Lower lobe of right lung (tissue), 2 donors: Measurements from ENCODE around the gene CCDC33. TPM values are rescaled to one million over a fixed set of nuclear protein-coding genes. Genes with fewer than 3 reads are reported as not detected.

Experiments used
- ATAC-seq, 2 donors: fragments of 200-7000 bp; cut with Tn5 transposase; one replicate each; pipeline ENCODE4 v1.9.1; 2020 to 2022; ENCODE audit warnings: mild to moderate bottlenecking in 2 of 2, moderate library complexity in 2 of 2
- DNase-seq: peaks from one replicate; pipeline ENCODE4 v3.0.0-alpha.2; 2020
- H3K27ac ChIP-seq: fragments of 200-600 bp; one replicate; pipeline ENCODE4 v1.8.0; 2022
- H3K27me3 ChIP-seq: fragments of 200-600 bp; one replicate; pipeline ENCODE4 v1.8.0; 2022; ENCODE audit warnings: low read depth
- H3K36me3 ChIP-seq: fragments of 200-600 bp; one replicate; pipeline ENCODE4 v1.8.0; 2022; ENCODE audit warnings: mild to moderate bottlenecking
- H3K4me1 ChIP-seq: fragments of 200-600 bp; one replicate; pipeline ENCODE4 v1.8.0; 2022
- H3K4me3 ChIP-seq: fragments of 200-600 bp; one replicate; pipeline ENCODE4 v1.8.0; 2022; ENCODE audit warnings: mild to moderate bottlenecking
- H3K9me3 ChIP-seq: fragments of 200-600 bp; one replicate; pipeline ENCODE4 v1.8.0; 2022
- intact Hi-C: fragments of 100-400 bp; cut with DNase I; formaldehyde crosslinking; loops from one replicate; pipeline ENCODE4 v1.11.0; 2022
- total RNA-seq: library from RNA; stranded (reverse); fragmentation: NEBNext Ultra II Directional; extraction: Animal tissue kit (Norgen Biotek cat#: 25700); gene quantifications from one replicate; pipeline ENCODE4 v1.2.1, GENCODE V29; 2021
- TF ChIP-seq, protein P1 (sequence below): fragments of 200-600 bp; IDR thresholded peaks from one replicate; pipeline ENCODE4 v1.8.0; 2022; ENCODE audit warnings: antibody characterized with exemption, mild to moderate bottlenecking
- donor health status: DM: no; HTN: yes; CAD: no; lungs with severe emphysema.

CCDC33 gene
- total RNA-seq, 1 donor from 2014 or later, result 5.9 TPM

DNA sequence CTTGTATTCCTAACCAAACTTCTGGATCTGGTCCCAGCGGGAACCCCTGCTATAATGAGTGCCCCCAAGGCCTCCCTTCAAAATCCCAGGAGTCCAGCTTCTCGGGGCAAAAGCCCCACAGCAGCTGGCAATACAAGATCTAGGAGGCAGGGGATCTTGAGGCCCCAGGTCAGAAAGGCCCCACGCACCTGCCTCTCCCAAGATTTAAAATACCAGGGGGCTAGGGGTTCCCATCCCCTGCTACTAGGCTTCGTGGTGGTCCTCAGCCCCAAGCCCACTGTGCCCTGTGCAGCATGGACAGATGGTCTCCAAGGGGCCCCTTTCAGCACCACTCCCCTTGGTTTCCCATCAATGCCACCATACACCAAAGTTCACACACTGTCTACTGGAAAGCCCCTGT is 147.2 kb downstream of the CCDC33 start:
- DNase-seq (no peak), ATAC-seq (no peak)
- H3K9me3 ChIP-seq, result no peaks in the 10 kb centered on the region
- intact Hi-C loops, result loop anchor here (5.0 kb wide), 1 partner anchor 54 kb away; no protein-coding TSS in a partner anchor
- no peaks in the 10 kb centered on the region for H3K27me3 ChIP-seq
- H3K4me3 ChIP-seq, result no peak overlapping the region
- no peaks in the 10 kb centered on the region for H3K36me3 ChIP-seq
- TF ChIP-seq, protein P1, sequence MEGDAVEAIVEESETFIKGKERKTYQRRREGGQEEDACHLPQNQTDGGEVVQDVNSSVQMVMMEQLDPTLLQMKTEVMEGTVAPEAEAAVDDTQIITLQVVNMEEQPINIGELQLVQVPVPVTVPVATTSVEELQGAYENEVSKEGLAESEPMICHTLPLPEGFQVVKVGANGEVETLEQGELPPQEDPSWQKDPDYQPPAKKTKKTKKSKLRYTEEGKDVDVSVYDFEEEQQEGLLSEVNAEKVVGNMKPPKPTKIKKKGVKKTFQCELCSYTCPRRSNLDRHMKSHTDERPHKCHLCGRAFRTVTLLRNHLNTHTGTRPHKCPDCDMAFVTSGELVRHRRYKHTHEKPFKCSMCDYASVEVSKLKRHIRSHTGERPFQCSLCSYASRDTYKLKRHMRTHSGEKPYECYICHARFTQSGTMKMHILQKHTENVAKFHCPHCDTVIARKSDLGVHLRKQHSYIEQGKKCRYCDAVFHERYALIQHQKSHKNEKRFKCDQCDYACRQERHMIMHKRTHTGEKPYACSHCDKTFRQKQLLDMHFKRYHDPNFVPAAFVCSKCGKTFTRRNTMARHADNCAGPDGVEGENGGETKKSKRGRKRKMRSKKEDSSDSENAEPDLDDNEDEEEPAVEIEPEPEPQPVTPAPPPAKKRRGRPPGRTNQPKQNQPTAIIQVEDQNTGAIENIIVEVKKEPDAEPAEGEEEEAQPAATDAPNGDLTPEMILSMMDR, result no peak
- H3K27ac ChIP-seq, result no peak overlapping the region
- H3K4me1 ChIP-seq, result peaks cover 40% of the 10 kb centered on the region

DNA sequence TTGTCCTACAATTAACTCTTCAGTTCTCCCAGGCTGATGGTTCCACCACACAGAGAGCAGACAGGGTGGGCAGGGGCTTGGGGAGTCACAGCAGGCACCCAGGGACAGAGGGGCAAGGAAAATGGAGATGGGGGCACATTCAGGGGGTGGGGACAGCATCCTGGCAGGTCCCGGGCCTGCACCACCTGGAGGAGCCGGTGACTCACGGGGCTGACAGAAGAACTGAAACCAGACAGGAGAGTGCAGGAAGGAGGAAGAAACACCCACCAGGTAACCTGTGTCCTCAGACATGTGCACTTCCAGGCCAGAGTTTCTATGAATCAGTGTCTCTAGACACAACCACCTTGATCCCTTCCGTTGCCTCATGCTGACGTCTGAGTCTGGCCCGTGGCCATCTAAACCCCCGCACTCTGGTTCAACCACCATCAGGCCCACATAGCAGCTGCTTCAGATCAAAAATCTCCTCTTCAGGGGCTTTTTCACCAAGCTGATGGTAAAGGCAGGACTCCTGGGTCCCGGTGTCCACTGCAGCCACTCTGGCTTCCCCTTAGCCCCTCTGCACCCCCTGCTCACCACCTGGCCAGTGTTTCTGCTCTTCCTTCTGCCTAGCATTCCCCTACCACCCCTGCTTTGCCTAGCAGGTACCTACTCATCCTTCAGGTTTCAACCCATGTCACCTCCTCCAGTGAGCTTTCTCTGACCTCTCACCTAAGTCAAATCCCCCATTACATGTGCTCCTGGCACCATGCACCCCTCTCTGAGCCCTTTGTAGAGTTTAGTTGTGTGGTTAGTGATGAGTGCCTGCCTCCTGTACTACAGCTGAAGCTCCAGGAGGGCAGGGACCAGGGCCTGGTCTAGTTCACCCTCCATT is 147.8 kb downstream of the CCDC33 start:
- Histone ChIP-seq H3K9me3 (no peaks in the 10 kb centered on the region), H3K27me3 (no peaks in the 10 kb centered on the region), H3K36me3 (no peaks in the 10 kb centered on the region), H3K27ac (peak overlapping the region; percentile 81), H3K4me1 (peaks cover 47% of the 10 kb centered on the region), H3K4me3 (no peak overlapping the region)
- no peak for ATAC-seq
- DNase-seq, result no peak
- intact Hi-C loops, result loop anchor here (5.0 kb wide), 1 partner anchor 53 kb away; no protein-coding TSS in a partner anchor
- TF ChIP-seq, protein P1, result no peak

DNA sequence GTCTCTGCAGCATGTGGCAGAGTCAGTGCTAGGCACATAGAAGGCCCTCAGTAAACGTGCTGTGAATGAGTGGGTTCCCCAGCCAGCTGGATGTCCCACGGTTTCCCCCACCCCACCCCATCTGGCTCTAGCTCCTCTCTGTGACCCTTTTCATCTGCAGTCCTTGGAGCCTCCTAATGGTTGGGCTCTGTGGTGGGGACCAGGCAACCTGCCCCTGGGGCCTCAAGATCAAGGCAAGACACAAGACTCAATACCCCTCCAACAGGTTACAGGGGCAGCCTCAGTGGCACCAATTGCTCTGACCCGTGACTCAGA is 148.4 kb downstream of the CCDC33 start:
- peak; percentile 18 for DNase-seq
- no peaks in the 10 kb centered on the region for H3K36me3 ChIP-seq
- H3K9me3 ChIP-seq, result no peaks in the 10 kb centered on the region
- no peak overlapping the region for H3K4me3 ChIP-seq
- peak overlapping the region; percentile 81 for H3K27ac ChIP-seq
- intact Hi-C loops, result loop anchor here (5.0 kb wide), 1 partner anchor 53 kb away; no protein-coding TSS in a partner anchor
- TF ChIP-seq, protein P1, result no peak
- peaks cover 52% of the 10 kb centered on the region for H3K4me1 ChIP-seq
- no peak for ATAC-seq
- no peaks in the 10 kb centered on the region for H3K27me3 ChIP-seq

DNA sequence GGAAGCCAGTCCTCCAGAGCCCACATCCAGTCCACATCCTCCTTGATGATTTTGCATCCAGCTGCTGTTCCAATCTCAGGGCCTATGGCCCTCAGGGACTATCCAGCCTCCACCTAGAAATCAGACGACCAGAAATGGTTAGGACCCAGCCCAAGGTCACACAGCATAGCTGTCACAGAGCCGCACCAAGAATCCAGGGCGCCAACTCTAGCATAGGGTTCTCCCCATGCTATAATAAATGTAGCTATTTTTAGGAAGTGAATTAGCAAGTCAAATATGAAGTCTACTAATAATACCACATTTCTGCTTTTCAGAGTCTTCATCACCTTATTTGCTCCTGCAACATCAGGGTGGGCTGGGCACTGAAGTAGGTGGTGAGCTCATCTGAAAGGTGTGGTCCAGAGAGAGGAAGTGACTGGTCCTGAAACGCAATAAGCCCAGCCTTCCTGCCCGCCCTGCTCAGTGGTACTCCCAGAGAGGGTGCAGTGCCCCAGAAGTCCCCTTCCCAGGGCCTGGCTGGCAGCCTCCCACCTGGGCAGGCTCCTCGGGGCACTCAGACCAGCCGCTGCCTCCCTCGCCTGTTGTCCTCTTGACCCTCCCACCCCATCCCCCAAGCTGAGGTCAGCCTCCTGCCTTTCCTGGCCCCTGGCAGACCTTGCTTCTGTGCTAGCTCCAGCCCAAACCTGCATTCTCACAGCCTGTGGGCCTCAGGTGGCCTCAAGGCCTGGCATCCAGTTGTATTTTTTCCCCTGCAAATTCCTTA is 148.9 kb downstream of the CCDC33 start:
- DNase-seq (peak; percentile 64), ATAC-seq (peak; percentile 40 to 56)
- Histone ChIP-seq H3K4me3 (no peak overlapping the region), H3K27me3 (no peaks in the 10 kb centered on the region), H3K4me1 (peaks cover 52% of the 10 kb centered on the region), H3K36me3 (no peaks in the 10 kb centered on the region), H3K9me3 (no peaks in the 10 kb centered on the region), H3K27ac (peak overlapping the region; percentile 81)
- intact Hi-C loops, result loop anchor here (5.0 kb wide), 1 partner anchor 52 kb away; no protein-coding TSS in a partner anchor
- TF ChIP-seq, protein P1, result no peak

DNA sequence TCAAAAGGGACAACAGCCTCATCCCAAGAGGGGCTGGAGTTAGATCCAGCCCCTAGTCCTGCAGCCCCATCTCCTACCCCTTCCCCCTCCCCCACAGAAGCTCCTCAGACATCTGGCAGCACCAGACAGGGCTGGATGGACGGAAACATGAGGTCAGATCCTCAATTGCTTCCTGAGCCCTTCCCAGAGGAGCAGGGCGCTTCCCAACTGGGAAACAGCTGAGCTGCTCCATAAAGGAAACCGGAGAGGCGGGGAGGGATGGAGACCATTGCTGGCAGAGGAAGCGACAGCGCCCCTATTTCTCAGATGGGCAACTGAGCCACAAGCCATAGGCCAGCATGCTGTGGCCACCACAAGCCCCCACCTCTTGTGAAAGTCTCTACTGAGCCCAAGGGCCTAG is 149.6 kb downstream of the CCDC33 start:
- Histone ChIP-seq H3K4me1 (peaks cover 52% of the 10 kb centered on the region), H3K4me3 (no peak overlapping the region), H3K36me3 (no peaks in the 10 kb centered on the region), H3K27ac (peak overlapping the region; percentile 81), H3K9me3 (no peaks in the 10 kb centered on the region), H3K27me3 (no peaks in the 10 kb centered on the region)
- ATAC-seq (no peak), DNase-seq (peak; percentile 16)
- TF ChIP-seq, protein P1, result no peak
- intact Hi-C loops, result no loop called here

Other genes with a start within 250 kb of the CCDC33 start
- gene STOML1, start 244.0 kb upstream of the CCDC33 start, total RNA-seq, result 16.3 TPM
- 79.4 TPM for gene PML, start 241.6 kb upstream of the CCDC33 start, total RNA-seq
- gene GOLGA6A, start 153.8 kb upstream of the CCDC33 start, total RNA-seq, result not detected
- gene ISLR2, start 105.7 kb upstream of the CCDC33 start, total RNA-seq, result 1.2 TPM
- gene ISLR, start 62.6 kb upstream of the CCDC33 start, total RNA-seq, result 24.0 TPM
- gene STRA6, start 33.5 kb upstream of the CCDC33 start, total RNA-seq, result not detected
- gene CYP11A1, start 131.3 kb downstream of the CCDC33 start, total RNA-seq, result 0.59 TPM
- gene SEMA7A, start 197.6 kb downstream of the CCDC33 start, total RNA-seq, result 4.6 TPM
- 40.2 TPM for gene UBL7, start 224.8 kb downstream of the CCDC33 start, total RNA-seq